ENCODE data around the gene SEC22C.

SEC22C gene

GRCh38 chr3:42527368-42527917, 54.3 kb downstream of the SEC22C start:
- DNase-seq (ENCODE audit: low read depth), result no peak
- no peak overlapping the region for H3K4me3 ChIP-seq (ENCODE audit: low read depth, low read length)
- no peak for TF ChIP-seq MYC (IDR thresholded peaks at IDR 0.05; ENCODE audit: low read depth, low read length)
- no peak for TF ChIP-seq POLR2A (IDR thresholded peaks at IDR 0.05; ENCODE audit: extremely low read depth, insufficient read length)
- no peak for TF ChIP-seq CTCF (IDR thresholded peaks at IDR 0.05; ENCODE audit: low read depth, low read length)
- TF ChIP-seq MAX (IDR thresholded peaks at IDR 0.05; ENCODE audit: low read depth, low read length), result no peak

- TF ChIP-seq CTCF (IDR thresholded peaks at IDR 0.05; ENCODE audit: low read depth, low read length) (peak; percentile 21), MAX (IDR thresholded peaks at IDR 0.05; ENCODE audit: low read depth, low read length) (no peak), MYC (IDR thresholded peaks at IDR 0.05; ENCODE audit: low read depth, low read length) (no peak), POLR2A (IDR thresholded peaks at IDR 0.05; ENCODE audit: extremely low read depth, insufficient read length) (no peak)
- peak; percentile 71 for DNase-seq (ENCODE audit: low read depth)
- H3K4me3 ChIP-seq (ENCODE audit: low read depth, low read length), result no peak overlapping the region
Observed at GRCh38 chr3:42526616-42527367, 55.0 kb downstream of the SEC22C start.

GRCh38 chr3:42525736-42526345, 55.9 kb downstream of the SEC22C start:
- H3K4me3 ChIP-seq (ENCODE audit: low read depth, low read length), result no peak overlapping the region
- DNase-seq (ENCODE audit: low read depth), result no peak
- no peak for TF ChIP-seq MAX (IDR thresholded peaks at IDR 0.05; ENCODE audit: low read depth, low read length)
- no peak for TF ChIP-seq POLR2A (IDR thresholded peaks at IDR 0.05; ENCODE audit: extremely low read depth, insufficient read length)
- TF ChIP-seq MYC (IDR thresholded peaks at IDR 0.05; ENCODE audit: low read depth, low read length), result no peak
- TF ChIP-seq CTCF (IDR thresholded peaks at IDR 0.05; ENCODE audit: low read depth, low read length), result no peak

- H3K4me3 ChIP-seq (ENCODE audit: low read depth, low read length), result no peak overlapping the region
- TF ChIP-seq CTCF (IDR thresholded peaks at IDR 0.05; ENCODE audit: low read depth, low read length) (no peak), POLR2A (IDR thresholded peaks at IDR 0.05; ENCODE audit: extremely low read depth, insufficient read length) (no peak), MAX (IDR thresholded peaks at IDR 0.05; ENCODE audit: low read depth, low read length) (no peak), MYC (IDR thresholded peaks at IDR 0.05; ENCODE audit: low read depth, low read length) (no peak)
- no peak for DNase-seq (ENCODE audit: low read depth)
Observed at GRCh38 chr3:42525212-42525611, 56.6 kb downstream of the SEC22C start.

GRCh38 chr3:42524751-42525150, 57.0 kb downstream of the SEC22C start:
- TF ChIP-seq POLR2A (IDR thresholded peaks at IDR 0.05; ENCODE audit: extremely low read depth, insufficient read length) (no peak), CTCF (IDR thresholded peaks at IDR 0.05; ENCODE audit: low read depth, low read length) (no peak), MYC (IDR thresholded peaks at IDR 0.05; ENCODE audit: low read depth, low read length) (no peak), MAX (IDR thresholded peaks at IDR 0.05; ENCODE audit: low read depth, low read length) (no peak)
- DNase-seq (ENCODE audit: low read depth), result no peak
- H3K4me3 ChIP-seq (ENCODE audit: low read depth, low read length), result no peak overlapping the region
